DMS153 treated with DMSO at 0.1 percent for 48 hours (cell line): ENCODE data around the gene SLC16A3.
"Not testable (repeated sequence)": the region's sequence is repeated elsewhere in the genome, so short reads cannot be mapped to it uniquely, and the experiment has no call there.

Experiments
- DNase-seq: peaks from one replicate; lab custom pipeline; 2025; ENCODE audit not compliant: unreplicated experiment; lab: John Stamatoyannopoulos, UW

The SLC16A3 gene

DNA sequence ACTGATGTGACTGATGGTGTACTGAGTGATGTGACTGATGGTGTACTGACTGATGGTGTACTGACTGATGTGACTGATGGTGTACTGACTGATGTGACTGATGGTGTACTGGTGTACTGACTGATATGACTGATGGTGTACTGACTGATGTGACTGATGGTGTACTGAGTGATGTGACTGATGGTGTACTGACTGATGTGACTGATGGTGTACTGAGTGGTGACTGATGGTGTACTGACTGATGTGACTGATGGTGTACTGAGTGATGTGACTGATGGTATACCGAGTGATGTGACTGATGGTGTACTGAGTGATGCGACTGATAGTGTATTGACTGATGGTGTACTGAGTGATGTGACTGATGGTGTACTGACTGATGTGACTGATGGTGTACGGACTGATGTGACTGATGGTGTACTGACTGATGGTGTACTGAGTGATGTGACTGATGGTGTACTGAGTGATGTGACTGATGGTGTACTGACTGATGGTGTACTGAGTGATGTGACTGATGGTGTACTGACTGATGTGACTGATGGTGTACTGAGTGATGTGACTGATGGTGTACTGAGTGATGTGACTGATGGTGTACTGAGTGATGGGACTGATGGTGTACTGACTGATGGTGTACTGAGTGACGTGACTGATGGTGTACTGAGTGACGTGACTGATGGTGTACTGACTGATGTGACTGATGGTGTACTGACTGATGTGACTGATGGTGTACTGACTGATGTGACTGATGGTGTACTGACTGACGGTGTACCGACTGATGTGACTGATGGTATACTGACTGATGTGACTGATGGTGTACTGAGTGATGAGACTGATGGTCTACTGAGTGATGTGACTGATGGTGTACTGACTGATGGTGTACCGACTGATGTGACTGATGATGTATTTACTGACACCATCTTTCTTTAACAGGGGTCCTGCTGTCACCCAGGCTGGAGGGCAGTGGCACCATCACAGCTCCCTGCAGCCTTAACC lies 31.4 kb downstream of the SLC16A3 start:
- not testable (repeated sequence) for DNase-seq

DNA sequence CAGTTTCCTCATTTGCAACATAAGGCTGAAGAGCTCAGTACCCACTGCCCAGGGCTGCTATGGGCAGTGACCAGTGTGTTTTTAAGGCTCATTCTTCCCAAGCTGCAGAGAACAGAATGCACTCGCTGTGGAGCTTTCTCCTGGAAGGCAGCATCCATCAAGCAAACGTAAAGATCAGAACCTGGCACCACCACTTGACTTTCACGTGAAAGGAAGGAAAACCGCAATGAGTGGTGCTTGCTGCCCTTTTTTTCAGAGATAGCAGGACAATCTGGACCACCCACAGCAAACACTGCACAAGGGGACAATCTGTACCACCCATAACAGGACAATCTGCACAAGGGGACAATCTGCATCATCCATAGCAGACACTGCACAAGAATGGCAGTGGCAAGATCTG lies 33.5 kb downstream of the SLC16A3 start:
- no peak for DNase-seq

- no peak for DNase-seq
Observed at GRCh38 chr17:82263641-82264040, 34.8 kb downstream of the SLC16A3 start.

DNA sequence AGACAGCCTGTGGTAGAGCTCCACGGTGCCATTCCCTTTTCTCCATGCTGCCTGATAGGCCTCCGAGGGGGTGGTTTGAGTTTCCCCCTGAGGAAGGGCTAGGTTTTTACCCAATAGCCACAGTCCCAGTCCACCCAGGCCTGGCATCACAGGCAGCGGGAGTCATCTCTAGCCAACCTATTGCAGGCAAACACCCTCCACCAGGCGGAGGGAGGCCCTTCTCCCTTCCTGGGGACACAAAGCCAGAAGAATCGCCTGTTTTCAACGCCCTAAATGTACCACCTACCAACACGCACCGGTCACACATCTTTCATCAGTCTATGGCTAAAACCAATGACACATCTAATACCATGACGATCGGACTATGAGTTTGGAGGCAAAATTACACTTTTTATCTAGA lies 37.3 kb downstream of the SLC16A3 start:
- no peak for DNase-seq

DNA sequence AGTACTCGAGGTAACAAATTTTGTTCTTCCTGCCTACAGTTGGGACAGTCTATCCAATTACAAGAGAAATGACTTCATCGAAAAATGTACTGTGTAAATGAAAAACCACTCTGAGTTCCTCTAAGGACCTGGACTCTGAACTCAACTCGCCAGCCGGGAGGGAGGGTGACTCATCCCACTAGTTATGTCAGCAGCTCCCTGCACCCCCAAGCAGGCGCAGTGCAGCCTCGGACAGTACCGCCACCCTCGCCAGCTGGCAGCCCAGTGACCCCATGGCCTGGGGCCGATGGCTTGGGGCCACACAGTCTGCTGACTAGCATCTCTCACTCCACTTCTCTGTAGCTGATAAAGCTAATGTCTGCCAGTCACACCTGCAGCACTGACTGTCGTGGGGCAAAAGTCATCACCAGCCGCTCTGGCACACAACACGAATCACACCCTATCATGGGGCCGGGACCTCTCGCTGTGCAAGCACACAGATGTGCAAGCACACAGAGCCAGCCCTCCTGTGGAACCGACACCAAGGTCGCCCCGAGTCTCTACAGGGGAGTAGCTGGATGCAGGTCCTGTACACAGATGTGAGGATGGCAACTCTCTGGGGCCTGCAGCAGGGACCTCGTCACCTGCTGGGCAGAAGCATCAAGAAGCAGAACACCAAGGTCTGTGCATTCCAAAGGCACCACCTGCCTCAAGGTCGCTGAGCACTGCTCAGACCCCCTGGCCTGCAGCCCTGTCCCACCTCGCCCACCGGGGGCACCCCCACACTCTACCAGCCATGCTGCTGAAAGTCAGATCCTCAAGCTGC lies 38.9 kb downstream of the SLC16A3 start:
- DNase-seq = no peak

DNA sequence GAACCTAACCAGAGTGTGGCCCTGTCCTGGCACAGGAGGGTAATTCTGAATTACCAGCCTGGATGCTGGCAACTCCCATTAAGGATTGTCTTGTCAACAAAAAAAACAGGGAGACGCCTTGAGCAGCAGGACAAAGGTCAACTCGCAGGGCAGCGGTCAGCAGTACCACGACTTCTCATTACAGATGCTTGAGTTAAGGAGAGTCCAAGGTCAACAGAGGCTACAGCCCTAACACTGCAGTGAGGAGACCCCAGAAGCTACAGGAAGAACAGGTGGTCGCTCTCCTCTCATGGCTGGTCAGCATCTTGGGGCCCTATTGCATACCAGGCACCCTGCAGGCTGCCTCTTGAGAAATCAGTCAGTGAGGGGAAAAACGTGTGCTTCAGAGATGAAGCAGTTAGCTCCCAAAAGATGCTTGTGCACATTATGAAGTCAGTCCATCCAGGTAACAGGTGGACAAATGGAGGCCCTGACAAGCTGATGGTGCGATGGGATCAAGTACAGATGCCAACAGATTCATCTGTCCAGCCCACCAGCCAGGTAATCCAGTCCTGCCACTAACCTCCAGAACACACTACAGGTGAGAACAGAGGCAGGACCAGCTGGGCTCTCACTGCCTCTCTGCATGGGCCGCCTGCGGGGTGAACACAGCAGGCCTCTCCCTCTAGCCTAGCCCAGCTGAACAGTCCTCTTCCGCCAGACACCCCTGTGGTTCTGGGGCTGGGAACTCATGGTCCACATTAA lies 40.5 kb downstream of the SLC16A3 start:
- DNase-seq = no peak

- no peak for DNase-seq
Observed at GRCh38 chr17:82269882-82270500, 41.1 kb downstream of the SLC16A3 start.

DNA sequence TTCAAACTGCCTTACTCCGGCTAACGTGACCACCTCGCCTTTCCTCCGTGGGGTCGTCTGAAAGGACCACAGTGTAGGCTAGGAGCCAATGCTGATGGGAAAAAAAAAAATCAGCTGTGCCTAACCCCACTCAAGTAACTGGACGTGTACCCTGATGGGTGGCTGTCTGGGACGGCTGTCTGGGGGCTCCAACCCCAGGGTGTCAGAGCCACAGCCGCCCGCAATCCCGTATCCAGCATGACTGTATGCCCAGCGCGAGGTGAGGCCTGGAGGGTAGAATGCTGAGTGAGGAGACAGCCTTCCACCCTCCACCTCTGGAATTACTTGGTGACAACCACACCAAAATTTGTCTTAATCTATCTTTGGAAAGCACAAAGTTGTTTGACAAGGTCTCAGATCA lies 41.8 kb downstream of the SLC16A3 start:
- no peak for DNase-seq

DNA sequence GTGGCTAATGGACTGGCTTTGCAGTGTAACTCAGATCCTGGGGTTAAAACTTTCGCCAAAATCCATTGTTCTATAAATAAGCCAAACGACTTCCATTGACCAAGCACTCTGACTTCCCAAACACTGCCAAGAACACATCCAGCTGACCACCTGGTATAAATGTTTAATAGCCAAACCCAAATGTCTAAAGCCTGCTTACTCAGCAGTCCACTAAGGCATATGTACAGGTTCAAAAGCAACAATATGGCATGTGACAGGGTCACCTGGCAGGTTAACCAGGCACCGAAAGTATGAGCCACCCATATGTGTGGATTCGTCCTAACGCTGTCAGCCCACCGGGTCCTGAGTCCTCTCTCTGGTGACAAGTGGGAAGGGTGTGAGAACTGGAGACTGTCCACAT lies 42.6 kb downstream of the SLC16A3 start:
- no peak for DNase-seq

- DNase-seq = no peak
Observed at GRCh38 chr17:82272495-82273326, 43.9 kb downstream of the SLC16A3 start.

DNA sequence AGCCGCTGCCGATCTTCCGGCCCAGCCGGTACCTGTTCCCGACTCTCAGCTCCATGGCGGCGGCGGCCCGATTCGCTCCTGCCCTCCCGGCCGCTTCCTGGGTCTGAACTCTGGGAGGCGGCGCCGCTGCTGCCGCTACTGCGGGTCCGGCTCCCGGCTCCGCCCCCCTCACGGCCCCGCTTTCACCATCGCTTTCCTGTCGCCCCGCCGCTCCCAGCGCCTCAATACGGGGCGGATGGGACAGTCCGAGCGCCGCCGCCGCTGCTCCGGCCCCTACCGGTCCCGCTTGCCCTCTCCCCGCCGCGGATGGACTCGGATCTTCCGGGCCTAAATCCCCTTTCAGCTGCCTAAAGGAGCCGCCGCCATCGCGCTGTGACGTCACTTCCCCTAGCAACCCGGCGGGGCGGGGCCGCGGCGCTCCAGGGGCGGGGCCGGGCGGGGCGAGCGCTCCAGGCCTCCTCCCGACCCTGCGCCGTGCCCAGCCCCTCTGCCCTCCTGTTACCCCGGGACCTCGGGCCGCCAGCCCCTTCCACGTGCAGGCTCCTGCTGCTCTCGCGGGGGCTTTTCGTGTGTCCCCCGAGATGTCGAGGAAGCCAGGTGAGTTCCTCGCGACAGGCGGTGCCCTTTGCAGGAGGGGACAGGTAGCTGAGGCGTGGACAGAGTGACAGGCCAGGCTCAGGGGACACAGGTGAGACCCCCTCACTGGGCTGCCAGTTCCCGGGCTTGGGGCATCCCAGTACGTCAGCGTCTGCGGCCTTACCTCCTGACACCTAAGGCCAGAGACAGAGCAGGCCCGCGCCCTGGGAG lies 44.7 kb downstream of the SLC16A3 start, which contains the start of gene CSNK1D:
Gene CSNK1D (minus strand): TSS at position 374 of the 807 bp plus-strand sequence. CDS start 319 bp downstream, at position 55.
- DNase-seq = peak; percentile 48

GRCh38 chr17:82274134-82275020 lies 45.5 kb downstream of the SLC16A3 start:
- DNase-seq = no peak

DNA sequence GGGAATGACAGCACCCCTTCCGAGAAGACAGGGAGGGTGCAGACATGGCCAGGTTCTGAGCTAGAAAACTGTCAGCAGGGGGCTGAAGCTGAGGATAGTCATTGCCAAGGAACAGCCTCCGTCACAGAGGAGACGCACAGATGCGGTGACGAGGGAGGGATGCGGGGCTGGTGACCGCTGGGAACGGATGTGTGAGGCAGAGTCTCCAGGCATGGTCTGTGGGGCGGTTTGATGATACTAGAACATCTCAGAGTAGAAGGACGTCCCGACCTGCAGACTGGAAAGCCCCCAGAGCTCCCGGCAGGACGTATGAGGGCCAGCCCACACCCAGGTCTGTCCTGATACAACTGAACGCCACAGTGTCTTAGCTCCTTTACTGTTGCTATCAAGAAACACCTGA lies 46.5 kb downstream of the SLC16A3 start:
- no peak for DNase-seq

DNA sequence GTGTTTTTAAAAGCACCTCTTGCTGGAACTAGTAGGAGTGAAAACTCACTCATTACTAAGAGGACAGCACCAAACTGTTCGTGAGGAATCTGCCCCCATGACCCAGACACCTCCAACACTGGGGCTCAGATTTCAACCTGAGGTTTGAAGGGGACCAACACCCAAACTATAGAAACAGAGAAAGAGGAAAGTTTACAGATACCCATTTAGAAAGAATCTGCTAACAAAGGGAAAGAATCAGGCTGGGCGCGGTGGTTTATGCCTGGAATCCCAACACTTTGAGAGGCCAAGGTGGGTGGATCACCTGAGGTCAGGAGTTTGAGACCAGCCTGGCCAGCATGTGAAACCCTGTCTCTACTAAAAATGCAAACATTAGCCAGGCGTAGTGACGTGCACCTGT lies 48.1 kb downstream of the SLC16A3 start:
- no peak for DNase-seq

DNA sequence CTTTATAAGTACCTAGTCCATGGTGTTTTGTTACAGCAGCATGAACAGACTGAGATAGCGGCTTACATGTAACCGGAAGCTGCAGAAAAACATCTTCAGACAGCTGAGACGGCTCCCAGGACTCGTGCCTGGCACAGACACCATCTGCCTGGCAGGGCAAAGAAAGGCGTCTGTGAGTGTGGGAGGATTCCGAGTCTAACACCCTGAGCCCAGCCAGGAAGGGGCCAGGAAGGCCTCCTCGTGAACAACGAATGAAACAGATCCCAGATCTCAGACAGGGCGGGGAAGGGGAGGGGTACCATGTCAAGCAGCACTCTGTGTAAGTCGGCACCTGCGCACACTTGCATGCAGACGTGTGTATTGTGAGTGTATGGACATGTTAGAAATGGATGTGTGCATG lies 49.0 kb downstream of the SLC16A3 start:
- no peak for DNase-seq

DNA sequence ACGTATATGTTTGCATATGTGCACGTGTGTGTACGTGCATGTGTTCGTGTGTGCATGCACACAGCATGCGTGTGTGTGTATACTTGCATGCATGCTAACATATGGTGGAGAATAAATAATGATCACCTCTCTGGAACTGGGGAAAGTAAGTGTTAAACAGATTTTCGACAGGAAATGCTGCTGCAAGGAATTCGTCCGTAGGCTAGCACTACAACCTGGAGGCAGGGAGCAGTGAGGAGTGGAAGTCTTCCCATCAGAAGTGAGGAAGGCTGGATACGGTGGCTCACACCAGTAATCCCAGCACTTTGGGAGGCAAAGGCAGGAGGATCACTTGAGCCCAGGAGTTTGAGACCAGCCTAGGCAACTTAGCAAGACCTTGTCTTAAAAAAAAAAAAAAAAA lies 49.5 kb downstream of the SLC16A3 start:
- DNase-seq = no peak

GRCh38 chr17:82278786-82279391 lies 50.0 kb downstream of the SLC16A3 start:
- DNase-seq = no peak

GRCh38 chr17:82280537-82280936 lies 51.7 kb downstream of the SLC16A3 start:
- DNase-seq = no peak
